ENCODE measurements around the gene FGF22.

DNA sequence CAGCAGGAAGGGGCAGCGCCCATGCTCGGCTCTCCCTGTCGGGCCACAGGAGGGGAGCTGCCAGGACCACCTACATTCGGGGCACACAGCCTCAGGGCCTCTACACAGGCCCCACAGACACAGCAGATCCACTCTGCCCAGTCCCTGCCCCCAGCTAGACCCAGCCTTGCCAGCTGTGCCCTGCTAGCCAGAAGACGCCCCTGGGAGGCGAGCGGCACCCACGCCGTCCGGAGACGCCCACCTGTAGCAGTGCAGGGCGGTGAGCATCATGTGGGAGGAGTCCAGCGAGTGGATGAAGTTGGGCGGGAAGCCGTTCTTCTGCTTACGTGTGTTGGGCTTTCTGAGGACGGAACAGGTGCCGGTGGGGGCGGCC is 21.4 kb upstream of the FGF22 start:
- TF ChIP-seq, protein P1, sequence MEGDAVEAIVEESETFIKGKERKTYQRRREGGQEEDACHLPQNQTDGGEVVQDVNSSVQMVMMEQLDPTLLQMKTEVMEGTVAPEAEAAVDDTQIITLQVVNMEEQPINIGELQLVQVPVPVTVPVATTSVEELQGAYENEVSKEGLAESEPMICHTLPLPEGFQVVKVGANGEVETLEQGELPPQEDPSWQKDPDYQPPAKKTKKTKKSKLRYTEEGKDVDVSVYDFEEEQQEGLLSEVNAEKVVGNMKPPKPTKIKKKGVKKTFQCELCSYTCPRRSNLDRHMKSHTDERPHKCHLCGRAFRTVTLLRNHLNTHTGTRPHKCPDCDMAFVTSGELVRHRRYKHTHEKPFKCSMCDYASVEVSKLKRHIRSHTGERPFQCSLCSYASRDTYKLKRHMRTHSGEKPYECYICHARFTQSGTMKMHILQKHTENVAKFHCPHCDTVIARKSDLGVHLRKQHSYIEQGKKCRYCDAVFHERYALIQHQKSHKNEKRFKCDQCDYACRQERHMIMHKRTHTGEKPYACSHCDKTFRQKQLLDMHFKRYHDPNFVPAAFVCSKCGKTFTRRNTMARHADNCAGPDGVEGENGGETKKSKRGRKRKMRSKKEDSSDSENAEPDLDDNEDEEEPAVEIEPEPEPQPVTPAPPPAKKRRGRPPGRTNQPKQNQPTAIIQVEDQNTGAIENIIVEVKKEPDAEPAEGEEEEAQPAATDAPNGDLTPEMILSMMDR (IDR thresholded peaks at IDR 0.05; ENCODE audit: control extremely low read depth in 1 of 3, insufficient read depth in 1 of 3, low read depth in 1 of 3, low read length in 3 of 3) = no peak
- TF ChIP-seq EZH2 (IDR thresholded peaks at IDR 0.05; ENCODE audit: low read depth, low read length, severe bottlenecking) = no peak
- TF ChIP-seq EP300 (IDR thresholded peaks at IDR 0.05; ENCODE audit: borderline replicate concordance in 1 of 2, low read depth in 2 of 2, low read length in 2 of 2) = no peak
- TF ChIP-seq FOSL1 (IDR thresholded peaks at IDR 0.05; ENCODE audit: insufficient read depth, low read depth, low read length) = no peak
- no peak for TF ChIP-seq POLR2AphosphoS5 (IDR thresholded peaks at IDR 0.05; ENCODE audit: low read depth, low read length)
- TF ChIP-seq POLR2A (IDR thresholded peaks at IDR 0.05; ENCODE audit: control extremely low read depth in 1 of 2, low read depth in 2 of 2, low read length in 2 of 2) = no peak
- TF ChIP-seq JUN (IDR thresholded peaks at IDR 0.05; ENCODE audit: low read depth, low read length) = no peak
- TF ChIP-seq, protein P2, sequence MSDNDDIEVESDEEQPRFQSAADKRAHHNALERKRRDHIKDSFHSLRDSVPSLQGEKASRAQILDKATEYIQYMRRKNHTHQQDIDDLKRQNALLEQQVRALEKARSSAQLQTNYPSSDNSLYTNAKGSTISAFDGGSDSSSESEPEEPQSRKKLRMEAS (IDR thresholded peaks at IDR 0.05) = no peak
